GM21515 (cell line): Measurements from ENCODE around the gene COX6B2.
"Not testable (repeated sequence)": the region's sequence is repeated elsewhere in the genome, so short reads cannot be mapped to it uniquely, and the experiment has no call there.

Experiments
- ATAC-seq: cut with Tn5 transposase; IDR thresholded peaks from one replicate; pipeline ENCODE4 v1.9.1; 2021; ENCODE audit not compliant: unreplicated experiment

Gene COX6B2

GRCh38 chr19:55354698-55355212, at the start of gene COX6B2:
Gene COX6B2 (minus strand): TSS chr19:55354719. CDS start chr19:55354521, 198 bp downstream.
- no peak for ATAC-seq

- ATAC-seq = no peak
These were observed 48.0 kb upstream of the COX6B2 start for GRCh38 chr19:55402509-55402908.

GRCh38 chr19:55401390-55401789, 46.9 kb upstream of the COX6B2 start:
- ATAC-seq = not testable (repeated sequence)

GRCh38 chr19:55400281-55401087, 46.0 kb upstream of the COX6B2 start:
- no peak for ATAC-seq

- ATAC-seq = no peak
These were observed 43.8 kb upstream of the COX6B2 start for GRCh38 chr19:55398200-55398925.

GRCh38 chr19:55392820-55393761, 38.6 kb upstream of the COX6B2 start:
- no peak for ATAC-seq

GRCh38 chr19:55391702-55392615, 37.4 kb upstream of the COX6B2 start:
- no peak for ATAC-seq

GRCh38 chr19:55391191-55391670, 36.7 kb upstream of the COX6B2 start:
- no peak for ATAC-seq

- no peak for ATAC-seq
These were observed 36.0 kb upstream of the COX6B2 start for GRCh38 chr19:55390461-55390880.

- ATAC-seq = no peak
These were observed 35.1 kb upstream of the COX6B2 start for GRCh38 chr19:55389386-55390317.

- no peak for ATAC-seq
These were observed 33.4 kb upstream of the COX6B2 start for GRCh38 chr19:55387736-55388497.

GRCh38 chr19:55386493-55386971, 32.0 kb upstream of the COX6B2 start:
- no peak for ATAC-seq

GRCh38 chr19:55385724-55386492, 31.4 kb upstream of the COX6B2 start, which contains the start of gene RPL28:
Gene RPL28 (plus strand): TSS chr19:55385932. CDS start chr19:55386358, 426 bp downstream.
- peak; percentile 61 for ATAC-seq

- ATAC-seq = peak; percentile 53
These were observed 30.6 kb upstream of the COX6B2 start for GRCh38 chr19:55384920-55385723.

- ATAC-seq = peak; percentile 26
These were observed 29.8 kb upstream of the COX6B2 start, which contains the start of gene TMEM238 for GRCh38 chr19:55384131-55384919. Gene TMEM238 (minus strand): TSS chr19:55384292. CDS start chr19:55384259, 33 bp downstream.
